ENCODE data around the gene TUBAL3. TPM values are rescaled to one million over a fixed set of nuclear protein-coding genes. Genes with fewer than 3 reads are reported as not detected.

TUBAL3 gene
- total and polyA plus RNA-seq, 10 donors = not detected

DNA sequence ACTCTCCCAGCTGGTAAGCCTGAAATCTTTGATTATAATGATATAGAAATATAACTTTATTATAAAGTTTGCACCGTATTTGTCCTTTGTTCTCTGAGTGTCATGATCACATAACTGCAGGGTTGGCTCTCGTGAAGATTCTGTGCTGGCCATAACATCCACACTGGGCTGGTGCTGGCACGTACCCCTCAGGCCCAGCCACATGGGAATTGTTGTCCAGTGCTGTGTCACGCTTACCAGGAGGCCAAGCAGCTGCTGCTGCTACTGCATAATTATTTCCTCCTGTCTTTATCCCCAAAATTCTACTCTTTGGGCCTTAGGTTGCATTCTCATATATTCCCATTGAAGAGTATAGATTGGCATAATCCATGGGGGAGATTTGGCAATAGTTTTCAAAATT, 60.6 kb downstream of the TUBAL3 start:
- no peak overlapping the region for H3K27ac ChIP-seq
- no peak for TF ChIP-seq POLR2A (IDR thresholded peaks at IDR 0.05)
- TF ChIP-seq POLR2AphosphoS5 (IDR thresholded peaks at IDR 0.05) = no peak
- TF ChIP-seq CTCF (IDR thresholded peaks at IDR 0.05 in 8 of 11, conservative IDR thresholded peaks at IDR 0.05 in 3 of 11) = no peak
- 84 to 90% (median 86%) methylated on average over 4 of the region's 4 CpGs for WGBS, 5 donors
- intact Hi-C loops (cut with DNase I; ENCODE audit: low total_unique reads) = no loop called here
- no peaks in the 10 kb centered on the region for H3K27me3 ChIP-seq (replicated peaks in 1 of 7)
- H3K4me1 ChIP-seq = no peaks in the 10 kb centered on the region
- no peaks in the 10 kb centered on the region for H3K9me3 ChIP-seq
- DNase-seq = no peak
- no peaks in the 10 kb centered on the region for H3K36me3 ChIP-seq
- no peak overlapping the region for H3K4me3 ChIP-seq

DNA sequence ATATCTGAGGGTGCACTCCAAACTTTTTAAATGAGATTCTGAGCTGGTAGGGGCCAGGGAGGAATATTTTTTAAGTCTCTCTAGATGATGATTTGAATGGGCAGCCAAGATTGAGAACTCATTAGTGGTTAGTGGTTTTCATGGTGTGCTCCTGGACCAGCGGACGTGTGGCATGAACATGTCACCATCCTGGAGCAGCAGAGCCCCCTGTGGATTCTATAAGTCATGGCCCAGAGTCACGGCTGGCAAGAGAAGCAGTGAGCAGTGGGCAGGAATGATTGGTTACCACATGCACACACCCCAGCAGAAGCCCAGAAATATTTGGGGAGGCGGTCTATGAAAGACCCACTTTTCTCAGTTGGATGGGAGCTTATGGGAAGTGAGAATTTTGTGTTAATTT, 61.1 kb downstream of the TUBAL3 start:
- TF ChIP-seq POLR2A (IDR thresholded peaks at IDR 0.05) (no peak), POLR2AphosphoS5 (IDR thresholded peaks at IDR 0.05) (no peak), CTCF (IDR thresholded peaks at IDR 0.05 in 8 of 11, conservative IDR thresholded peaks at IDR 0.05 in 3 of 11) (no peak)
- DNase-seq = no peak
- H3K27ac ChIP-seq = no peak overlapping the region

More for the DNA sequence above, 61.1 kb downstream of the TUBAL3 start:
- Histone ChIP-seq H3K4me3 (no peak overlapping the region), H3K9me3 (no peaks in the 10 kb centered on the region), H3K27me3 (replicated peaks in 1 of 7) (no peaks in the 10 kb centered on the region), H3K4me1 (no peaks in the 10 kb centered on the region), H3K36me3 (no peaks in the 10 kb centered on the region)
- intact Hi-C loops (cut with DNase I; ENCODE audit: low total_unique reads) = no loop called here
- 39 to 55% (median 43%) methylated on average over 4 of the region's 4 CpGs for WGBS, 5 donors

Other genes with a start within 250 kb of the TUBAL3 start
- gene AKR1C8, start 219.7 kb downstream of the TUBAL3 start, total RNA-seq = under 1 TPM in 2 of 7 donors, not detected in 5; 0.23 to 0.26 TPM
- gene AKR1C8, start 219.7 kb downstream of the TUBAL3 start, polyA plus RNA-seq = not detected
- gene AKR1C4, start 208.0 kb downstream of the TUBAL3 start, total RNA-seq = not detected
- gene AKR1C4, start 208.0 kb downstream of the TUBAL3 start, polyA plus RNA-seq = not detected
- gene UCN3, start 39.9 kb downstream of the TUBAL3 start, total RNA-seq = not detected
- not detected for gene UCN3, start 39.9 kb downstream of the TUBAL3 start, polyA plus RNA-seq
- 10 to 100 TPM in 6 of 7 donors, 1 to 10 TPM in 1; 4.6 to 19.5 (median 14.7) TPM for gene NET1, start 7.7 kb upstream of the TUBAL3 start, total RNA-seq
- gene NET1, start 7.7 kb upstream of the TUBAL3 start, polyA plus RNA-seq = 1 to 10 TPM; 6.1 to 8.2 (median 6.9) TPM
- not detected for gene CALML5, start 94.7 kb upstream of the TUBAL3 start, total RNA-seq
- gene CALML5, start 94.7 kb upstream of the TUBAL3 start, polyA plus RNA-seq = under 1 TPM in 1 of 3 donors, not detected in 2; 0.13 TPM
- not detected for gene CALML3, start 120.1 kb upstream of the TUBAL3 start, total RNA-seq
- under 1 TPM in 1 of 3 donors, not detected in 2; 0.10 TPM for gene CALML3, start 120.1 kb upstream of the TUBAL3 start, polyA plus RNA-seq

Data from spleen (tissue), 11 donors.